Nephron (organoid): ENCODE measurements around the gene RILP.

Experiments used
- H3K27ac Mint-ChIP-seq, 3 experiments: 2 replicates each; pipeline ENCODE4 v1.8.0; 2020; ENCODE audit warnings: mixed read lengths in 3 of 3, mild to moderate bottlenecking in 2 of 3, moderate library complexity in 1 of 3
- H3K27me3 Mint-ChIP-seq: 2 replicates; pipeline ENCODE4 v1.8.0; 2021; ENCODE audit warnings: low read depth, mild to moderate bottlenecking, moderate library complexity, mixed read lengths
- H3K36me3 Mint-ChIP-seq: 2 replicates; pipeline ENCODE4 v1.8.0; 2020; ENCODE audit warnings: low read depth, mixed read lengths
- H3K4me1 Mint-ChIP-seq: 2 replicates; pipeline ENCODE4 v1.8.0; 2020; ENCODE audit warnings: mixed read lengths
- H3K4me3 Mint-ChIP-seq, 3 experiments: 2 replicates each; pipeline ENCODE4 v1.8.0; 2020; ENCODE audit warnings: mild to moderate bottlenecking in 3 of 3, mixed read lengths in 3 of 3, moderate library complexity in 2 of 3
- H3K9me3 Mint-ChIP-seq: 2 replicates; pipeline ENCODE4 v1.8.0; 2020; ENCODE audit warnings: mixed read lengths
- TF ChIP-seq, protein P1 (sequence below), 3 experiments: fragments of 200-600 bp; sonication (generic); IDR thresholded peaks; one replicate each; pipeline ENCODE4 v1.5.0; 2021; ENCODE audit warnings: antibody characterized with exemption in 3 of 3; ENCODE audit not compliant: unreplicated experiment in 3 of 3

Gene RILP

DNA sequence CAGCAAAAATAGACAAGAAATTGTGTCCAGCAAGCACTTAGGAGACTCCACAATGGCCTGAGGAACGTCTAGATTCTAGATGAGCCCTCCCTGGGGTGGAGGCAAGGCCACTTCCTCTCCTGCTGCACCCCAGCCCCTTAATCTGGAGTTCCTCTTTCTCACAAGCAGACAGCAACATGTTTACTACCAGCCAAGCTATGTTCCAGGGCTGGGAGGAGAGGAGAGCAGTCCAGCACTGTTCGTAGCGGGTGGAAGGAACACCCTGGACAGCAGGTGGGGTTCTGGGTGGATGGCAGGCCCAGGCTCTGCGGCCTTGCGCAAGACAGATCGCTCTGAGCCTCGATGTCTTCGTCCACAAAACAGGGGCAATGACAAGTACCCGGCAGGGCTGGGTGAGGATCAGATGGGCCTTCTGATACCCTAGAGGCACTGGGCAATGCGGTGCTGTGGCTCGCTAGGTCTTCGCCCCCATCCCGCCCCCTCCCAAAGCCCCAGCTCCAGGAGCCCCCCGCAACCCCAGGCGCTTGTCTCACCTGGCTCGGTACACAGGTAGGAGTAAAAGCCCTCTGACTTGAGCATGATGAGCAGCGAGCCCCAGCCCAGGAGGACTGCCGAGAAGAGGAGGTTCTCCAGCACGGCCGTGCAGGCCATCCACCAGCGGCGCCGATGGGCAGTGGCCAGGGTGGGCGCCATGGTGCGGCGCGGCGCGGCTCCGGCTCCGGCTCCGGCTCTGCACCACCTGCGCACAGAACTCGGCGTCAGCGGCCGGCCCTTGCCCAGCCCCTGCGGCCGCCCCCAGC, 22.3 kb downstream of the RILP start:
- H3K36me3 Mint-ChIP-seq, result no peaks in the 10 kb centered on the region
- H3K27ac Mint-ChIP-seq, result no peak overlapping the region
- peaks cover 64% of the 10 kb centered on the region for H3K27me3 Mint-ChIP-seq
- H3K9me3 Mint-ChIP-seq, result no peaks in the 10 kb centered on the region
- TF ChIP-seq, protein P1, sequence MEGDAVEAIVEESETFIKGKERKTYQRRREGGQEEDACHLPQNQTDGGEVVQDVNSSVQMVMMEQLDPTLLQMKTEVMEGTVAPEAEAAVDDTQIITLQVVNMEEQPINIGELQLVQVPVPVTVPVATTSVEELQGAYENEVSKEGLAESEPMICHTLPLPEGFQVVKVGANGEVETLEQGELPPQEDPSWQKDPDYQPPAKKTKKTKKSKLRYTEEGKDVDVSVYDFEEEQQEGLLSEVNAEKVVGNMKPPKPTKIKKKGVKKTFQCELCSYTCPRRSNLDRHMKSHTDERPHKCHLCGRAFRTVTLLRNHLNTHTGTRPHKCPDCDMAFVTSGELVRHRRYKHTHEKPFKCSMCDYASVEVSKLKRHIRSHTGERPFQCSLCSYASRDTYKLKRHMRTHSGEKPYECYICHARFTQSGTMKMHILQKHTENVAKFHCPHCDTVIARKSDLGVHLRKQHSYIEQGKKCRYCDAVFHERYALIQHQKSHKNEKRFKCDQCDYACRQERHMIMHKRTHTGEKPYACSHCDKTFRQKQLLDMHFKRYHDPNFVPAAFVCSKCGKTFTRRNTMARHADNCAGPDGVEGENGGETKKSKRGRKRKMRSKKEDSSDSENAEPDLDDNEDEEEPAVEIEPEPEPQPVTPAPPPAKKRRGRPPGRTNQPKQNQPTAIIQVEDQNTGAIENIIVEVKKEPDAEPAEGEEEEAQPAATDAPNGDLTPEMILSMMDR (IDR thresholded peaks at IDR 0.05; ENCODE audit: unreplicated experiment in 3 of 3), result no peak
- peaks cover 21% of the 10 kb centered on the region for H3K4me1 Mint-ChIP-seq
- H3K4me3 Mint-ChIP-seq, result peak overlapping the region; percentile 67 to 79 (median 79)

DNA sequence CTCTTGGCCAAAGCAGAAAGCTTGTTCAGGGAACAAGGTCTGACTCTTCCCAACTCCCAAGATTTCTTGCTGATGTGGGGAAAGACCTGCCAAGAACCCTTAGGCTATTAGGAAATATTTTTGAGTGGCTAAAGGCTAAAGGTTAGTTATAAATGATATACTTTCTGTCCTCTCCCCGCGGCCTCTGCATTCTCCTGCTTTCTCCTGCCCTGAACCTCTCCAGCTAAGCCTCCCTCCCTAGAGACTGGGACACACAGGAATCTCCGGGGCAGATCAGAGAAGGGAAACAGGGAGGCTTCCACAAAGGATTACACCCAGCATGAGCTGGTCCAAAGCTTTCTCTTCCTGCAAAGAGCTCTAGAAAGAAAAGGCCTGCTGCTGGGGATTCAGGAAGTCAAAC, 23.3 kb downstream of the RILP start:
- TF ChIP-seq, protein P1 (IDR thresholded peaks at IDR 0.05; ENCODE audit: unreplicated experiment in 3 of 3), result no peak
- peak overlapping the region in 2 of 3 experiments; percentile 17 to 41 for H3K27ac Mint-ChIP-seq
- no peaks in the 10 kb centered on the region for H3K9me3 Mint-ChIP-seq
- no peaks in the 10 kb centered on the region for H3K36me3 Mint-ChIP-seq
- H3K27me3 Mint-ChIP-seq, result peaks cover 54% of the 10 kb centered on the region
- H3K4me3 Mint-ChIP-seq, result peak overlapping the region; percentile 67 to 79 (median 79)
- peaks cover 21% of the 10 kb centered on the region for H3K4me1 Mint-ChIP-seq

DNA sequence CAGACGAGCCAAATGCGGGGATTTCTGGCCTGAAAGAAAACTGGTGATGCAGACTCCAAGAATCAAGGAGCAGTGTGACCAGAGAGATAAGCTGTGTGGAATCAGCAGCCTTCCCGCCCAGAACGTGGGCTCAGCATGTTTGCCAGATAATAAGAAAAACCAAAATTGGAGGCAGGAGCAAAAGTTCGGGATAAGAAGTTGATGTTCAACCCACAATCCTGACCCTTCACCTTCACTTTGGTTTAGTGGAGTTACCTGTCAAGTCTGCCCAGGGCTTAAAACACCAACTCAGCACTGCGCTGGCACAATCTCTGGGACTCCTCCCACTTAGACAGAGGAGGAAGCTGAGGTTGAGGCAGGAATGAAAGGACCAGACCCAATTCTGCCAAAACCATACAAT, 24.1 kb downstream of the RILP start:
- H3K9me3 Mint-ChIP-seq, result no peaks in the 10 kb centered on the region
- no peaks in the 10 kb centered on the region for H3K36me3 Mint-ChIP-seq
- H3K4me1 Mint-ChIP-seq, result peaks cover 21% of the 10 kb centered on the region
- H3K27ac Mint-ChIP-seq, result peak overlapping the region in 1 of 3 experiments; percentile 41
- H3K27me3 Mint-ChIP-seq, result peaks cover 50% of the 10 kb centered on the region
- TF ChIP-seq, protein P1 (IDR thresholded peaks at IDR 0.05; ENCODE audit: unreplicated experiment in 3 of 3), result no peak
- peak overlapping the region; percentile 32 to 67 (median 42) for H3K4me3 Mint-ChIP-seq

DNA sequence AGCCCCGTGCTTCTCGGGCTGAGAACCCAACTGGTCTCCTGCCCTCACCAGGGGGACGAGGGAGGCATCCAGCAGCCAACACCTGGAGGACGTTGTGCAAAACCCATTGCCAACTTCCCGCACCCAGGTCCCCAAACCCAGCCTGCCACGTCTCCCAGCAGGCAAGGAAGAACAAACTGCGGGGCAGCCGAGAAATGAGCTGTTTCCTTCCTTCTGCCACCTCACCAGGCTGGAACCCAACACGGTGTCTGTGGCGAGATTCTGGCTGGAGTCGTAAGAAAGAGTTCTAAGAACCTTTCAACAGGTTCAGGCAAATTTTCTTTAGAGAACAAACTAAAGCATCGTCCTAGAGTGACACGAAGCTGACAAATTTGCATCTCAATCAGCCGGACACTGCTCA, 24.6 kb downstream of the RILP start:
- Mint-ChIP-seq H3K4me1 (peaks cover 17% of the 10 kb centered on the region), H3K4me3 (no peak overlapping the region), H3K36me3 (no peaks in the 10 kb centered on the region), H3K27me3 (peaks cover 44% of the 10 kb centered on the region), H3K9me3 (no peaks in the 10 kb centered on the region), H3K27ac (no peak overlapping the region)
- TF ChIP-seq, protein P1 (IDR thresholded peaks at IDR 0.05; ENCODE audit: unreplicated experiment in 3 of 3), result no peak

DNA sequence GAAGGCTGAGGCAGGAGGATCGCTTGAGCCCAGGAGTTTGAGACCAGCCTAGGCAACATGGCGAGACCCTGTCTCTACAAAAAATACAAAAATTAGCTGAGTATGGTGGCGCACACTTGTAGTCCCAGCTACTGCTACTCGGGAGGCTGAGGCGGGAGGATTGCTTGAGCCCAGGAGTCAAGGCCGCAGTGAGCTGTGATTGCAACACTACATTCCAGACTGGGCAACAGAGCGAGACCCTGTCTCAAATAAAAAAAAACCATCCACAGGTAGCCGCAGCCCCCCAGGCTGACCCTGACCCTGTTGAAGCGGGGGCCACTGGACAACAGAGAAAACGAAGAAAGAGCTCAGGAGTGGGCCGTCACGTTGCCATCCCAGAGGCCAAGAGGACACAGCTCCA, 25.0 kb downstream of the RILP start:
- TF ChIP-seq, protein P1 (IDR thresholded peaks at IDR 0.05; ENCODE audit: unreplicated experiment in 3 of 3), result no peak
- peaks cover 16% of the 10 kb centered on the region for H3K4me1 Mint-ChIP-seq
- H3K27ac Mint-ChIP-seq, result no peak overlapping the region
- H3K9me3 Mint-ChIP-seq, result no peaks in the 10 kb centered on the region
- H3K4me3 Mint-ChIP-seq, result no peak overlapping the region
- no peaks in the 10 kb centered on the region for H3K36me3 Mint-ChIP-seq
- peaks cover 43% of the 10 kb centered on the region for H3K27me3 Mint-ChIP-seq
